Bronchial epithelial cell (primary cell): Measurements from ENCODE around the gene UST. TPM values are rescaled to one million over a fixed set of nuclear protein-coding genes. Genes with fewer than 3 reads are reported as not detected.

ENCODE experiments used
- DNase-seq: peaks from one replicate; pipeline ENCODE4 v3.0.0-alpha.2; 2010; ENCODE audit warnings: low read depth
- FAIRE-seq: peaks from 2 replicates; lab custom pipeline; 2011; peaks lifted over from hg19 to GRCh38; lab: Jason Lieb, UNC
- H3K27me3 ChIP-seq: 2 replicates; pipeline ENCODE4 v1.5.1; 2011; ENCODE audit warnings: low read length; ENCODE audit not compliant: control insufficient read depth, insufficient read depth
- H3K36me3 ChIP-seq: 2 replicates; pipeline ENCODE4 v1.5.1; 2011; ENCODE audit warnings: low read length; ENCODE audit not compliant: control insufficient read depth, insufficient read depth
- H3K4me3 ChIP-seq: 2 replicates; pipeline ENCODE4 v1.5.1; 2011; ENCODE audit warnings: mild to moderate bottlenecking, low read depth, low read length, control low read depth
- CTCF ChIP-seq: IDR thresholded peaks from 2 replicates; pipeline ENCODE4 v1.5.1; 2011; ENCODE audit warnings: mild to moderate bottlenecking, moderate library complexity, low read length, control low read depth, inconsistent platforms; ENCODE audit not compliant: insufficient read depth, severe bottlenecking
- total RNA-seq: library from RNA; depleted of rRNA; stranded (reverse); fragments of >200 nt; gene quantifications from 2 replicates; pipeline ENCODE4 v1.2.1, GENCODE V29; 2014

The UST gene
- total RNA-seq, 1 donor from 2014 or later: 18.7 TPM

- DNase-seq (no peak), FAIRE-seq (no peak)
Observed at GRCh38 chr6:149014631-149015534, 268.1 kb downstream of the UST start.

GRCh38 chr6:149015535-149016525 lies 269.0 kb downstream of the UST start:
- H3K27me3 ChIP-seq: no peaks in the 10 kb centered on the region
- no peak for FAIRE-seq
- DNase-seq: no peak
- no peak for TF ChIP-seq CTCF
- H3K36me3 ChIP-seq: no peaks in the 10 kb centered on the region
- H3K4me3 ChIP-seq: no peak overlapping the region

More at GRCh38 chr6:149014631-149015534, 268.1 kb downstream of the UST start:
- no peak for TF ChIP-seq CTCF
- H3K27me3 ChIP-seq: no peaks in the 10 kb centered on the region
- H3K4me3 ChIP-seq: no peak overlapping the region
- H3K36me3 ChIP-seq: no peaks in the 10 kb centered on the region

- DNase-seq: no peak
- no peak for TF ChIP-seq CTCF
- H3K4me3 ChIP-seq: no peak overlapping the region
- no peaks in the 10 kb centered on the region for H3K36me3 ChIP-seq
- H3K27me3 ChIP-seq: no peaks in the 10 kb centered on the region
- no peak for FAIRE-seq
Observed at GRCh38 chr6:149016716-149017115, 269.9 kb downstream of the UST start.

GRCh38 chr6:149020319-149020718 lies 273.5 kb downstream of the UST start:
- Histone ChIP-seq H3K36me3 (no peaks in the 10 kb centered on the region), H3K27me3 (no peaks in the 10 kb centered on the region), H3K4me3 (no peak overlapping the region)
- FAIRE-seq (no peak), DNase-seq (peak; percentile 28)
- no peak for TF ChIP-seq CTCF

GRCh38 chr6:149024361-149024760 lies 277.5 kb downstream of the UST start:
- no peaks in the 10 kb centered on the region for H3K27me3 ChIP-seq
- no peak for DNase-seq
- no peak for FAIRE-seq
- H3K4me3 ChIP-seq: no peak overlapping the region
- no peaks in the 10 kb centered on the region for H3K36me3 ChIP-seq
- no peak for TF ChIP-seq CTCF
